Iris pigment epithelial cell (primary cell): ENCODE measurements around the gene QKI.
"Not testable (repeated sequence)": the region's sequence is repeated elsewhere in the genome, so short reads cannot be mapped to it uniquely, and the experiment has no call there.

Experiments used
- DNase-seq: peaks from one replicate; pipeline ENCODE4 v3.0.0-alpha.2; 2011; ENCODE audit warnings: low read depth

Gene QKI

GRCh38 chr6:163414117-163414945, at the start of gene QKI:
QKI (plus strand) TSS chr6:163414718; CDS start chr6:163415194, 476 bp downstream.
- peak; percentile 71 for DNase-seq

GRCh38 chr6:163366288-163366687, 48.2 kb upstream of the QKI start:
- no peak for DNase-seq

DNA sequence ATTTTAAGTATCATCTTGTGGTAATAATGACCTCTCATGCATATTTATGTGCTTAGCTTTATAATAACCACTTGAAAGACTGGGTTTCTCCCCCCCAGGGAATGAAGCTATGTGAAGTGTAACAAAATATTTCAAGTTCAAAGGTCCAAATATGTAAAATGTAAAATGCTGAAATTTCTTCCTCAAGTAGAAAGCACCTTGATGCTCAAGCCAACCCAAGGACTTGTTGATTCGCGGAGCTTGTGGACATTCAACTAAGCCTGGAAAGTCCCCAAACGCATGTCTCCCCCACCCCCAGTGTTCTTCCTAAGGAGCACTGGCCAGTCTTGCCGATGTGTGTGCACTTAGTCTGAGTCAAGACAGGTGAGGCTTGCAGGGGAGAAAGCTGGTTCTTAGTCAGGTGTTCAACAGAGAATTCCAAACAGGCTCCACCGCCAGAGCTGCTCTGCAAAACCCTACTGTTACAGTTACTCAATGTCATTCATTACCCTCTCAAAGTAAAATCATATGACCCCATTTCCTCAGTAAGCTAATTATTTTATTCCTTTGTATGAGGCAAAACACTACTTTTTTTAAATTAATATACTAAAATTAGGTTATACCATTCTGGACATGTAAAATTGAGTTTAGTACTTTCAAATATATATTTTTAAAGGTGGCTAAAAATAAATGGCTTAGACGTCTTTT, 46.9 kb upstream of the QKI start:
- no peak for DNase-seq

- no peak for DNase-seq
Observed at GRCh38 chr6:163369141-163369540, 45.4 kb upstream of the QKI start.

DNA sequence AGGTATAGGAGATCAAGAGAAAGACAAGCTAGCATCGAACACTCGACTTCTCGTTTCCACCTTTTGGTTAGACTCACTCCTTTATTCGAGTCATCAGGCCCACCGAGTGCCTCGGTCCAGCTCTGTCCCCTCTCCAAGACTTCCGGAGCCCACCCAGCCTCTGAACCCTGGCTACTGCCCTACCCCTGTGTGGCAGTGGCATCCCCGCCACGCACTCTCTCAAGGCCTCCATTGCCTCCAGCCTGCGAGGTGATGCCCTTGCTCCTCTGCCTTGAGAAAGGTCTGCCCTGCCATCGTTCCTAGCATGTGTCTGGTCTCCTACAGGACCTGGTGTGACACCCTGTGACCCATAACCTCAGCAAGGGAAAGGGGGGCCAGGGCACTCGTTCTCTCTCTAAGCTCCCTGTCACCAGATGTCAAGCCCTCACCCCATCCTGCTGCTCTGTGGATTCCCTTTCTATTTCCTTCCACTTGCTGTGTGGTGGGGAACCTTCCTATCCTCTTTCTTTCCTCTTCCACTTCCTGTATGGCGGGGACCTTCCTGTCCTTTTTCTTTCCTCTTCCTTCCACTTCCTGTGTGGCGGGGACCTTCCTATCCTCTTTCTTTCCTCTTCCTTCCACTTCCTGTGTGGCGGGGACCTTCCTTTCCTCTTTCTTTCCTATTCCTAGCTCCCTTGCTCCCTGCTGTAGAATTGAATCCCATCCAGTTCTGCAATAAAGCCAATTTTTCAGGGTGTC, 44.7 kb upstream of the QKI start:
- no peak for DNase-seq

- no peak for DNase-seq
Observed at GRCh38 chr6:163370464-163371117, 43.9 kb upstream of the QKI start.

DNA sequence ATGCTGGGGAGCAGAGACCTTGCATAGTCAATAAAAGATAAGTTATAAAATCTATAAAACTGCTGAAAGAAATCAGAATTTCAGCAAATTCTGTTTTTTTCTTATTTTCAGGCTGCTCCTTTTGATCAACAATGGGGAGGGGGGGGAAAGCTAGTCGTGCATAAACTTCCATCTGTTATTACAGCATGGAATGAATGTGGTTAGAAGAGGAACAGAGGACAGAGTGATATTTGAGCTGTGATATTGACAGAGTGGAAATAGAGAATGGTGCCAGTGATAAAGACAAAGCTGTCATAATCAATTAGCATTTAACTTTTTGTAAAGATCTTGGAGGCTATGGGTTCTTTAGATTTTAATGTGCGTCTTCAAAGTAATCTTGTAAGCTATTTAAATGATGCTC, 43.4 kb upstream of the QKI start:
- DNase-seq: no peak

DNA sequence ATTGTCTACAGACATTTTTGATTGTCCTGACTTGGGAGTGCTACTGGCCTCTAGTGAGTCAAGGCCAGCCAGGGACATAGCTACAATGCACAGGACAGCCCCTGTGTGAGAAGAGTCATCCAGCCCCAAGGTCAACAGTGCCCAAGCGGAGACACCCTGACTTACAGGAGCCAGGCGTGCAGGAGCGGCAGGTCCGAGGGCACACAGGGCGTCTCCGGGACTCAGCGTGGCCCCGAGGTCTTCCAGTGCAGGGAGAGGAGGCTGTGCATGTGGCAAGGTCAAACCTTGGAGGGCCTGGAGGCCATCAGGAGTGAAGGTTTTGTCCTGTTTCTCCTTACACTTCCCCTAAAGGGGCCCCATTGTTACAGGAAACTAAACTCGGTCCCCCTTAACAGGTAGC, 41.3 kb upstream of the QKI start:
- no peak for DNase-seq

DNA sequence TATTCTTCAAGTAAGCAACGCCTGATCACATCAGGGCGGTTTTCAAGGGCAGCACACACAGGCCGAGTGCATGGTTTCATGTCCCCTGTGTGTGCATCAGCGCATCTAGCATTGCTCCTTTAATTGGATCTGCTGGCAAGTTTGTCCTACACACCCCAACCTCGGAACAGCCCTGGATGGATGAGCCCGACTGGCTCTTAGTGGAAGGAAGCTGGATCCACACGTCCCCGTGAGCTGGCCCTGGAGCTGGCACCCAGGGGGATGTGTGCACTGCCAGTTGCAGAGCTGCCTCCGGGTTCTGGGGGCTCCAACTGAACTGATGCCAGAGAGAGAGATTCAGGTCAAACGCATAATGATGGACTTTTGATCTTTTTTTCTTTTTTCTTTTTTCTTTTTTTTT, 39.2 kb upstream of the QKI start:
- no peak for DNase-seq

GRCh38 chr6:163376187-163376586, 38.3 kb upstream of the QKI start:
- no peak for DNase-seq

DNA sequence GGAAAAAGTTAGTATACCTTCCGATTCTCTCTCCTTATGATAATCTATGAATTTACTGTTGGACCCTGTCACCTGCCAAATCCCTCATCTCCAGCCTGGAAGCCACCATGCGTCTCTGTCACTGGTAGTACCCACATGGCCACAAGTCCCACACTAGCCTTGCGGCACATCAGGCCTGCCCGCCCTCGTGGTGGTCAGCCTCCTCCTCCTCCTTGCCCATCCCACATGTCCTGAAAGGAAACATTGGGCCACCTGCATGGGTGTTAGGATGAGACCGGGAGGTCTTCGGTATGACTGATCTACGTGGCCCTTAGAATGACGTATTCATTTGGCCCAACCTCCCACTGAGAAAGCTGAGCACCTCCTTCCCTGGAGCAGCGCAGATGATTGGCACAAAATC, 37.0 kb upstream of the QKI start:
- DNase-seq: no peak

GRCh38 chr6:163380216-163380615, 34.3 kb upstream of the QKI start:
- DNase-seq: no peak

- DNase-seq: no peak
Observed at GRCh38 chr6:163381118-163381756, 33.3 kb upstream of the QKI start.

- DNase-seq: not testable (repeated sequence)
Observed at GRCh38 chr6:163383396-163383795, 31.1 kb upstream of the QKI start.

- peak; percentile 40 for DNase-seq
Observed at GRCh38 chr6:163383912-163384311, 30.6 kb upstream of the QKI start.

GRCh38 chr6:163384510-163384909, 30.0 kb upstream of the QKI start:
- DNase-seq: no peak

DNA sequence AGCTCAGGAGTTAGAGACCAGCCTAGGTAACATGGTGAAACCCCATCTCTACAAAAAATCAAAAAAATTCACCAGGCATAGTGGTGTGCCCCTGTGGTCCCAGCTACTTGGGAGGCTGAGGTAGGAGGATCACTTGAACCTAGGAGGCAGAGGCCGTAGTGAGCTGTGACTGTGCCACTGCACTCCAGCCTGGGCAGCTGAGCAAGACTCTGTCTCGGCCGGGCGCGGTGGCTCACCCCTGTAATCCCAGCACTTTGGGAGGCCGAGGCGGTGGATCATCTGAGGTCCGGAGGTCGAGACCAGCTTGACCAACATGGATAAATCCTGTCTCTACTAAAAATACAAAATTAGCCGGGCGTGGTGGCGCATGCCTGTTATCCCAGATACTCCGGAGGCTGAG, 29.0 kb upstream of the QKI start:
- not testable (repeated sequence) for DNase-seq

DNA sequence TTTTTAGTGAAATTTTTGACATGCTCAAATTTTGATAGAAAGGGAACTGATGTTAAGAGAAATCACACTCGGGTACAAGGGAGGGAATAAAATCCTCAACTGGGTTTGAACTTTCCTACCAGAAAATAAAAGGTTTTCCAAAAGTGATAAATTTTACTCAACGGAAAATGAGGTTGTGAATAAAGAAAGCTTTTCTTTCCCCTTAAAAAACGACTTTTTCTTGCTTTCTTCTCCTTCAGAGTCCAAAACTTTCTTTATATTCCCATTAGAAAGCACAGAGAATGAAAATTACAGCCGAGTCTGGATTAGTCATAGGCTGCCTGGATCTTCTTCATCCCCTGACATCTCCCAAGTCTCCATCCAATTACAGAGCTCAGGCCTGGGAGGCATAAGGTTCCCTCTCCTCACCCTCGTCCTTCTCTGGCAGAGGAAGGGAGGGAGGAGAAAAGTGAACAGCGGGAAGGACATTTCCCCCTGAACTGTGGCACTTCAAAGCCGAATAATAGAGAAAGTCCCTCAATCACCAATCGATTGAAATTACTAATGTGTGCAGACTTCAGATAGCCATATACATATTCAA, 28.1 kb upstream of the QKI start:
- no peak for DNase-seq

GRCh38 chr6:163387317-163387716, 27.2 kb upstream of the QKI start:
- DNase-seq: no peak

DNA sequence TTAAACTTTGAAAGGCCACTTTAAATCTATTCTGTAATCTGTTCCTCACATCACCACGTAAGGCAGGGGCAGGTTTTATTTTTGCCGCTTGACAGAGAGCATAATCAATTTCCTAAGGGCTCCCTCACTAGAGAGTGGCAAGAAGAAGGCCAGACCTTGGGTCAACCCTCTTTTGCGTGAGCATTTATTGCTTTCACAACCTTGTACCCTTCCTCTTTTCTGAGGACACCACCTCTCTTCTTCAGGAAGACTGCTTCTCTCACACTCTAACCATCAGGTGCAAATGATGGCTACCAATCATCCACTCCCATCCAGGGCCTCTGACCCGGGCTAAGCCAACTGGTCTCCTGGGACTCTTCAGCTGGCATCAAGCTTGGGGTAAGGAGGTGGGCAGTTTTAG, 25.2 kb upstream of the QKI start:
- no peak for DNase-seq

- DNase-seq: no peak
Observed at GRCh38 chr6:163390770-163391169, 23.7 kb upstream of the QKI start.

DNA sequence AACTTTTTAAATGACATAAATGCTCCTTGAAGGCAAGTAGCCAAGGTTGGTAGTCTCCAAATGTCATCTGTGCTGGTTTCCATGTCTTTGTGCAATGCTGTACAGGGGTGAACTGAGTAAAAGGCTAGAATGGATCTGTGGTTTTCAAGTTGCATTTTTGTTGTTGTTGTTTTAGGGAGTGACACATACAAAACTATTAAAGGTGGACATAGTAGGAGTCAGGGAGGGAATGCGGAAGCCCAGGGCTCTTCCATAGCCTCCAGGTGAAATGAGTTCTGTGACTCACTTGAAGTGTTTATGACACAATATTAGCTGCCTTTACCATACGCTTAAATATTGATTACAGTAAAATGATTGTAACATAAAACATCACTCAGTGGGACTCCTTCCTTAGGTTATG, 22.5 kb upstream of the QKI start:
- no peak for DNase-seq
